NK-92 (cell line): ENCODE data around the gene GPN1.
"Not testable (repeated sequence)": the region's sequence is repeated elsewhere in the genome, so short reads cannot be mapped to it uniquely, and the experiment has no call there.

ENCODE experiments used
- DNase-seq: peaks from one replicate; lab custom pipeline; 2025; ENCODE audit not compliant: unreplicated experiment; lab: John Stamatoyannopoulos, UW

The GPN1 gene

GRCh38 chr2:27667446-27667845 is 38.6 kb downstream of the GPN1 start:
- no peak for DNase-seq

- no peak for DNase-seq
Observed at GRCh38 chr2:27671235-27671634, 42.4 kb downstream of the GPN1 start.

- DNase-seq: no peak
Observed at GRCh38 chr2:27672723-27673486, 44.1 kb downstream of the GPN1 start.

- DNase-seq: no peak
Observed at GRCh38 chr2:27680571-27680970, 51.7 kb downstream of the GPN1 start.

GRCh38 chr2:27681841-27682240 is 53.0 kb downstream of the GPN1 start:
- no peak for DNase-seq

- DNase-seq: not testable (repeated sequence)
Observed at GRCh38 chr2:27682334-27682771, 53.5 kb downstream of the GPN1 start.

GRCh38 chr2:27683390-27684071 is 54.7 kb downstream of the GPN1 start:
- peak; percentile 51 for DNase-seq

- DNase-seq: not testable (repeated sequence)
Observed at GRCh38 chr2:27685006-27685405, 56.2 kb downstream of the GPN1 start.

- DNase-seq: no peak
Observed at GRCh38 chr2:27685577-27685976, 56.7 kb downstream of the GPN1 start.

- DNase-seq: no peak
Observed at GRCh38 chr2:27687232-27687631, 58.4 kb downstream of the GPN1 start.

GRCh38 chr2:27689424-27689823 is 60.6 kb downstream of the GPN1 start:
- DNase-seq: no peak

GRCh38 chr2:27690052-27690451 is 61.2 kb downstream of the GPN1 start:
- no peak for DNase-seq

GRCh38 chr2:27697660-27698059 is 68.8 kb downstream of the GPN1 start:
- no peak for DNase-seq
